ENCODE measurements around the gene SWSAP1.
"Not testable (repeated sequence)": the region's sequence is repeated elsewhere in the genome, so short reads cannot be mapped to it uniquely, and the experiment has no call there.

SWSAP1 gene, protein sequence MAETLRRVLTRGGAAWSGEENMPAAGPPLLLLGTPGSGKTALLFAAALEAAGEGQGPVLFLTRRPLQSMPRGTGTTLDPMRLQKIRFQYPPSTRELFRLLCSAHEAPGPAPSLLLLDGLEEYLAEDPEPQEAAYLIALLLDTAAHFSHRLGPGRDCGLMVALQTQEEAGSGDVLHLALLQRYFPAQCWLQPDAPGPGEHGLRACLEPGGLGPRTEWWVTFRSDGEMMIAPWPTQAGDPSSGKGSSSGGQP

DNA sequence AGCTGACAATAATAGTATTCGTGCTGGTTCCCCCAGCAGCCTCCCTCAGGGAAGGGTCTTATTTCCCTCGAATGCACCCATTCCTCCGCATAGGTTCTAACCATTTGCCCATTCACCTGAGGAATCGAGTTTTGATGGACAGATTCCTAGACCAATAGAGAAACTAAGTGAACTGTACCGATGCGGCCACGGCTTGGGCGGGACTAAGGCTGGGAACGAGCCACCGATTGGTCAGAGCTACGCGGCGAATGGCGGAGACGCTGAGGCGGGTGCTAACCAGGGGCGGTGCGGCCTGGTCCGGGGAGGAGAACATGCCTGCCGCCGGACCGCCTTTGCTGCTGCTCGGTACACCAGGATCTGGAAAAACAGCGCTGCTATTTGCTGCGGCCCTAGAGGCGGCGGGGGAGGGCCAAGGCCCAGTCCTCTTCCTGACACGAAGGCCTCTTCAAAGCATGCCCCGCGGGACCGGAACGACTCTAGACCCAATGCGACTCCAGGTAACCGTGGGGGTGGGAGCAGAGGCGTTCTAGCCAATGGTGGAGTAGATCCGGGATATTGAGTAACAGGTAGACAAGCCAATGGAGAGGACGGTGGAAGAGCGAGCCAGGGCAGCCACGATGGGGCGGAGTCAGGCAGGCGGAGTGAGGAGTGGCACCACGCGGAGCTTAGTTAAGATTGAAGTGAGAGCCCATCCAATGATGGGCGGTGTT is at the start of gene SWSAP1:
Gene SWSAP1, plus strand, starts transcription at position 234 of the 710 bp plus-strand sequence. Its CDS starts 15 bp downstream, at position 249.
- peak; percentile 92 to 93 for DNase-seq (ENCODE audit: low read depth in 1 of 2, low spot score in 1 of 2)

DNA sequence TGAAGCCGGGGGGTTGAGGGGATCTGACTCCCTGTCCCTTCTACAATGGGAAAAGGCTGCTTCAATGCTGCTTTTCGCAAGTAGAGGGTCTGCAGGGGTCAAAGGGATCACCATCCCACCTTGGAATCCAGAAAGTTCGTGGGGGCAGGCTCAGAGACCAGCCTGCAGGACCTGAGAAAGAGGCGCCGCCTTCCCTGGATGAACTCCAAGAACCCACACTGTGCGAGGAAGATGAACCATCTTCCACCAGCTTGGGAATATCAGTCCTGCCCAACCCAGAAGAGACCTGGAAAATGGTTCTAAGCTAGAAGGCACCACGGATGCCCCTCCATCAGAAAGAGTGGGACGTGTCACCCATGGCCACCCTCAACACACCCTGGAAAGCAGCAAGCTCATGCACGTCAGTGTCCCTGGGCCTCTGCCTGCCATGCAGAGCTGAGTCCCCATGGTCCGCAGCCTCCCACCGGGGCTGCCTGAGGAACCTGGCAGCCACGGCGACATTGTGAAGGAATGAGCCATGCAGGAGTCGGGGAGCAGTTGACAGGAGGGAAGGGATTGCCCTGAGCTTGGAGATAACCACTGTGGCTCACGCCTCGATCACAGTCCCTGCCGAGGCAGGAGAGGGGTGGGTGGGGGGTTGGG is 49.6 kb upstream of the SWSAP1 start:
- no peak for DNase-seq (ENCODE audit: low read depth in 1 of 2, low spot score in 1 of 2)

DNA sequence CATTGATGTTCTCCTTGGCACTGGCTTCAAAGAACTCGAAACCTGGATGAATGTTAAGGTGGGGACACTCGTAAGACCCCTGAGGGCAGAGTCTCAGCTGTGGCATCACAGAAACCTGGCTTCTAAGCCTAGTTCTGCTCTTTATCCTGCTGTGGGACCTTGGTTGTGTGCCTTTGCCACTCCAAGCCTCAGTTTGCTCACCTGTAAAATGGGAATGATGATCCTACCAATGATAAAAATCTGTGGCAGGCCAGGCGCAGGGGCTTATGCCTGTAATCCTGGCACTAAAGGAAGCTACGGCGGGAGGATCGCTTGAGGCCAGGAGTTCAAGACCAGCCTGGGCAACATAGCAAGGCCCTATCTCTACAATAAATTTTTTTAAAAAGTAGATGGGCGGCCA is 48.9 kb upstream of the SWSAP1 start:
- no peak for DNase-seq (ENCODE audit: low read depth in 1 of 2, low spot score in 1 of 2)

DNA sequence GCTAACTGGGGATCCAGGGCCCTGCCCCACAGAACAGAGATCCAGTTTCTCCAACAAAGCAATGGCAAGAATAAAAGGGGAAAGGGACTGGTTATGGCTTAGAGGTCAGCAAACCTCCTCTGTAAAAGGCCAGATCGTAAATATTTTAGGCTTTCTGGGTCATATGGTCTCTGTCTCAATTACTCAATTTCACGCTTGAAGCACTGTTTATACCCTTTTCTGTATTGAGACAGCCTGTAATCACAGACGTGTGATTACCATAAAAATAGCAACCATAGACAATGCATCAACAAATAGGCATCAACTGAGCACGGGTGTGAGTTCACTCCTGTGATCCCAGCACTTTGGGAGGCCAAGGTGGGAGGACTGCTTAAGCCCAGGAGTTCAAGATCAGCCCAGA is 44.3 kb upstream of the SWSAP1 start:
- no peak for DNase-seq (ENCODE audit: low read depth in 1 of 2, low spot score in 1 of 2)

DNA sequence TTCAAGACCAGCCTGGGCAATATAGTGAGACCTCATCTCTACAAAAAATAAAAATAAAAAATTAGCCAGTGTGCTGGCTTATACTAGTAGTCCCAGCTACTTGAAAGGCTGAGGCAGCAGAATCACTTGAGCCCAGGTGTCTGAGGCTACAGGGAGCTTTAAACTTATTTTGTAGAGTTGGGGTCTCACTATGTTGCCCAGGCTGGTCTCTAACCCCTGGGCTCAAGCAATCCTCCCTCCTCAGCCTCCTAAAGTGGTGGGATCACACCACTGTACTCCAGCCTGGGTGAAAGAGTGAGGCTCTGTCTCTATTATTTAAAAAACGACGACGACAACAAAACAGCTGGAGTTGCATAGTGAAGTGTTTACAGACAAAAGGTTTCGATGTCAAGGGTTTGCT is 43.0 kb upstream of the SWSAP1 start:
- DNase-seq (ENCODE audit: low read depth in 1 of 2, low spot score in 1 of 2) = no peak

DNA sequence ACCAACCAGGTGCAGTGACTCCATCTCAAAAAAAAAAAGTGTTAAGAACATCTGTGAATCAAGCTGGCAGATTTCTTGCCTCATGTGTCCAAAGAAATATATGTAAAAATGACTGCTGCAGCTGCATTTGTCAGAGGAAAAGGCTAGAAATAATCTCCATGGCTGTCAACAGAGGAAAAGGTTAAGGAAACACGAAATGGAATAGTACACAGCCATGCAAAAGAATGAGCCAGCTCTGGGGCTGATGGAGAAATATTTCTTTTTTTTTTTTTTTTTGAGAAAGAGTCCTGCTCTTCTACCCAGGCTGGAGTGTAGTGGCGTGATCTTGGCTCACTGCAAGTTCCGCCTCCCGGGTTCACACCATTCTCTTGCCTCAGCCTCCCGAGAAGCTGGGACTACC is 41.6 kb upstream of the SWSAP1 start:
- no peak for DNase-seq (ENCODE audit: low read depth in 1 of 2, low spot score in 1 of 2)

DNA sequence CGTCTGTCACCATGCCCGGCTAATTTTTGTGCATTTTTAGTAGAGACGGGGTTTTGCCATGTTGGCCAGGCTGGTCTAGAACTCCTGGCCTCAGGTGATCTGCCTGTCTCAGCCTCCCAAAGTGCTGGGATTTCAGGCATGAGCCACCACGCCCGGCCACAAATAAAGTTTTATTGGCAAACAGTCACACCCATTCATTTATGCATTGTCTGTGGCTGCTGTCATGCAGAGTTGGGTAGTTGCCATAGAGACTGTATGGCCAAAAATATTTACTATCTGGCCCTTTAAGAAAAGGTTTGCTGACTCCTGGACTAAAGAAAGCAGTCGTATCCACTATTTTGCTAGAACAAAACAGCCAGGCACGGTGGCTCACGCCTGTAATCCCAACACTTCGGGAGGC is 40.6 kb upstream of the SWSAP1 start:
- not testable (repeated sequence) for DNase-seq (ENCODE audit: low read depth in 1 of 2, low spot score in 1 of 2)

DNA sequence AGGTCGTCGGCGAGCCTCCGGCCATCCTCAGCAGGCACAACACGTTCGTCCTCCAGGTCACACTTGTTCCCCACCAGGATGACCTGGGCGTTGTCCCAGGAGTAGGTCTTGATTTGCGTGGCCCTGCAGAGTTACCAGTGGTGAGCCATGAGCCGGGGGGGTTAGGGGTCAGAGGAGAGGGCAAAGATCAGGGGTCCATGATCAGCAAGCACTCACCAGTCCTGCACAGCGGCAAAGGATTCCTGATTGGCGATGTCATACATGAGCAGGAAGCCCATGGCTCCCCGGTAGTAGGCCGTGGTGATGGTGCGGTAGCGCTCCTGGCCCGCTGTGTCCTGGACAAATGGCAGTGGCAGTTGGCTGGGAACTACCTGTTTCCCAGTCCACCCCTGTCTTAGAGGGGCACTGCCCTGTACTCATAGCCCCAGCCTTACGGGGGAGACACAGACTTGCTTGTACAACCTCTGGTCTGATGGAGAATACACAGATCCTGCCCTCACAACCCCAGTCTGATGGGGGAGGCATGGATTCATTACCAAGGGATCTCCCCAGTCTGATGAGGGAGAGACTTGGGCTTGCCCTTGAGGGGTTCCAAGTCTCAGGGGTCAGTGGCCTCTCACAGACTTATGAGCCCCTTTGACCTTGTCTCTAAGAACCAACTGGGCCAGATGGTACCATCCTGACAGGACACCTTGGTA is 38.9 kb upstream of the SWSAP1 start:
- DNase-seq (ENCODE audit: low read depth in 1 of 2, low spot score in 1 of 2) = no peak

DNA sequence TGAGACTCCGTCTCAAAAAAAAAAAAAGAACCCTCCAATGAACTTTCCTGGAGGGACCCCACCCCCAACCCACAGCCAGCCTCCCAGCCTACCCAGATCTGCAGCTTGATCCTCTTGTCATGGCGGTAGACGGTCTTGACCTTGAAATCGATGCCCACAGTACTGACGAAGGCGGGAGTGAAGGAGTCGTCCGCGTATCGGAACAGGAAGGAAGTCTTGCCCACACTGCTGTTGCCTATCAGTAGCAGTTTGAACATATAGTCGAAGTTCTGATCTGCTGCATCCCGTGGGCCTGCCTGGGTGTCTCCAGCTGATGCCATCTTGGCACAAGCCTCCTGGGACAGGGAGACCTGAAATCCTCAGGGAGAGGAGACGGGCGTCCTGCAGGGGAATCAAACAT is 37.4 kb upstream of the SWSAP1 start:
- no peak for DNase-seq (ENCODE audit: low read depth in 1 of 2, low spot score in 1 of 2)

DNA sequence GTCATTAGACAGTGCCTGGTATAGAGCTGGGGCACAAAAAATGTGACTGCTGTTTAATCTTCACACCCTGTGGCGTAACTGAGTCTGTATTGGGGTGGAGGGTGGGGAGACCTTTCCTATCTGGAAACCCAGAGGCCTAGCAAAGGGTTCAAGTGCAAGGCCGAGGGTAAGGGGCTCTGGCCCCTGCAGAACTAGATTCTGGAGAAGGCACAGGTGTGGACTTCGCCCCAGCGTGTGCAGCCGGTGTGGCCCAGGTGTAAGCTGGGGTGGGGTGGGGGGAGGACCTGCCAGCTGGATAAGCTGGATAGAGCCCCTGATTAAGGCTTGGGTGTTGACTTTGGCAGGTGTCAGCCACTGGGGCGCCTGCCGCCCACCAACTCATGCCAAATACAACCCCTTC is 36.3 kb upstream of the SWSAP1 start:
- DNase-seq (ENCODE audit: low read depth in 1 of 2, low spot score in 1 of 2) = no peak

DNA sequence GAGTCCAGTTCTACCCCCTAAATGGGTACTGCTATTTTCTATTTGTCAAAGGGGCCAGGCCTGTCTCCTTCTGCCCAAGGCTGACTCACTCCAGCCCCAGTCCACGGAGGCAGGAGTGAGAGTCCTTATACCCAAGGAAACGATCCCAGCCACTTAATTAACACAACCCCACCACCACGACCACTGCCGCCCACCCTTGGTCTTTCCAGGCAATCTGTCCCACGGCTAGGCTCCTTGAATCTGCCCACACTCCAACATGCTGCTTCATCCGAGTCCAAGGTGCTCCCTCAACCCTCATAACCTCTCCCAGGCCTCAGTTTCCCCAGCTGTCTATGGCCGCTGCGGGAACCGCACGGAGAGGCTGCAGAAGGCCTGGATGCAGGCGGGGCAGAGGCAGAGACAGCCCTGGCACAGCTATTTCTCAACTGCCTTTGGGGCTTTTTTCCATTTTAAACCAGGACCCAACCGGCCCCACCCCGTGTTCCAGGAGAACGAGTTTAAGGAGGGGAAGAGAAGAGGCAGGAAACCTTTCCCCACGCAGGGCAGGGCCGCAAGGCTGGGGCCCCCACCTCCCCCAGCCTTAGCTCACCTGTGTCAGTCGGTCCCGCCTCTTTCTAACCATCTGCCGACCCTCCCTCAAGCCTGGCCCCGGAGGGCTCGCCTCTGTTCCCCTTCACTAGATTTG is 35.8 kb upstream of the SWSAP1 start:
- DNase-seq (ENCODE audit: low read depth in 1 of 2, low spot score in 1 of 2) = no peak

DNA sequence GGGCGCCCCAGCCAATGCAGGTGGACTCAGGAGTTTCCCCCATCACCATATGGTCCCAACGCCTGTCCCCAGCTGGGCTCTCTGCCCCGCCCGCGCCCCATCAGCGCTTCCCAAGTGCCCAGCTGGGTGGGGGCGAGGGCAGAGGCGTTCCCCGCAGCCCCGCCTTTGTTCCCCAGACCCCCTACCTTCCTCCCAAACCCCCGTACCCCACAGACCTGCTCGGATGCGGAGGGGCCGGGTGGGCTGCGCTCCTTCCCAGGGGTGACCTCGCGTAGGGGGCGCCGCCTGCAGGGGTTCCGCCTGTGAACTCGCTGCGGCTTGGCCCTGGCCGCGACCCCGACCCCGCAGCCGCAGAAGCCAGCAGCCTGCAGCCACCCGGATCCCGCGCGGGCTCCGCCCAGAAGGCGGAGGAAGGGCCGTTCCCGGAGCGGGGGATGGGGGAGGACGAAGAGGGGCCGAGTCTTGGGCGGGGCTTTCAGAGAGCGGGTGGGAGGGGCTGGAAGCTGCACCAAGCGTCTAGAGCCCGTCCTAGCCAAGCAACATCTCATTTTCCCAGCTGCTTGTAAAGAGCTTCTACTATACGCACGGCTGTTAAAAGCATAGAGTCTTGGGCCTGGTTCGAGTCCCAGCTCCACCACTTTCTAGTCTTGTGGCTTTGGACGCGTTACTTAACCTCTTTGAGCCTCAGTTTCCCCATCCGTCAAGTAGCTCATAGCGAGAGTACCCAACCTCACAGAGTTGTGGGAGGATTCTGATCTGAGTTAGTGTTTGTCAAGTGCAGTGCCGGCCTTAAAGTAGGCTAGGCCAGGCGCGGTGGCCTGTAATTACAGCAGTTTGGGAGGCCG is 35.0 kb upstream of the SWSAP1 start, which contains the start of gene RAB3D:
Gene RAB3D, minus strand, starts transcription at position 404 of the 845 bp plus-strand sequence. CDS start 2,258 bp downstream, outside the sequence.
- peak; percentile 59 to 61 for DNase-seq (ENCODE audit: low read depth in 1 of 2, low spot score in 1 of 2)

DNA sequence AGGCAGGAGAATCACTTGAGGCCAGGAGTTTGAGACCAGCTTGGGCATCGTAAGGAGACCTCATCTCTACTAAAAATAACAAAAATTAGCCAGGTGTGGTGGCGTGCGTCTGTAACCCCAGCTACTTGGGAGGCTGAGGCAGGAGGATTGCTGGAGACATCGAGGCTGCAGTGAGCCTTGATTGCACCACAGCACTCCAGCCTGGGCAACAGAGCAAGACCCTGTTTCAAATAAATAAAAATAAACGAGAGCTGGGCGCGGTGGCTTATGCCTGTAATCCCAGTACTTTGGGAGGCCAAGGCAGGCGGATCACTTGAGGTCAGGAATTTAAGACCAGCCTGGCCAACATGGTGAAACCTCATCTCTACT is 34.4 kb upstream of the SWSAP1 start:
- not testable (repeated sequence) for DNase-seq (ENCODE audit: low read depth in 1 of 2, low spot score in 1 of 2)

DNA sequence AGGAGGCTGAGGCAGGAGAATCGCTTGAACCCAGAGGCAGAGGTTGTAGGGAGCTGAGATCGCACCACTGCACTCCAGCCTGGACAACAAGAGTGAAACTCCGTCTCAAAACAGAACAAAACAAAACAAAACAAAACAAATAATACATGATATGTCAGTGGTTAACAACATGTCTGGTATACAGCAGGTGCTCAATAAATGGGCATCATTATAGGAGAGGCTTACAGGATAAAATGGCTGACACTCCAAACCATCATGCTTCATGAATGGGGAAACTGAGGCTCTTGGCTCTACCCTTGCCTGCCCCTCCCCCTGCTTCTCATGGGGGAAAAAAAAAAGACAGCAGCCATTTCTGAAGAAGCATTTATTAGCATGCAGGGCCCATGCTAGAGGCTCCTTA is 32.0 kb upstream of the SWSAP1 start:
- DNase-seq (ENCODE audit: low read depth in 1 of 2, low spot score in 1 of 2) = no peak

DNA sequence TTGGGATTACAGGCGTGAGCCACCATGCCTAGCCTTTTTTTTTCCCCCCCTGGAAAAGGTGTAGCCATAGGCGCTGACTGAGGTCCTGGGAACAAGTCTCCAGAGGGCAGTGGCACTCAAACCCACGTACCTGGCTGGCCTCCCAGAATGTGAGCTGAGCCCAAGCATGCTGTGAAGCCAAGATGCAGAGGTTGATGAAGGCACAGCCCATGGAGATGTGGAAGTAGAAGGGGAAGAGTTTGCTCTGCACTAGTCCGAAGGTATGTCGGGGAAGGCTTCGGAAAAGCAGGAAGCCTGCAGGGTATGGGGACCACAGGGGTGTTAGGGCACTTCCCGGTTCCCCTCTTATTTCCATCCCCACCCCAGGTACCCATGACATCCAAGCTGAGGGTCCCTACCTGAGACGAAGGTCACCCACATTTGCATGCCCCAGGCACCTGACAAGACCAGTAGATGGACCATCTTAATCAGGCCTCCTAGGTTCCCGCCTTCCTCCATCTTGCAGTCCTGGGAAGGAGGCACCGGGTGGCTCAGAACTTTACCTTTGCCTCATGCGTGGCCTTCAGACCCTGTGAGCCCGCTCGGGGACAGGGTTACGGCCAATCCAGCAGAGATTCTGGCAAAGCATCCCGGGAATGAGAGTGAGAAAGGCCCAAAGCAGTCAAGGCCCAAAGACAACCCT is 29.2 kb upstream of the SWSAP1 start:
- no peak for DNase-seq (ENCODE audit: low read depth in 1 of 2, low spot score in 1 of 2)

DNA sequence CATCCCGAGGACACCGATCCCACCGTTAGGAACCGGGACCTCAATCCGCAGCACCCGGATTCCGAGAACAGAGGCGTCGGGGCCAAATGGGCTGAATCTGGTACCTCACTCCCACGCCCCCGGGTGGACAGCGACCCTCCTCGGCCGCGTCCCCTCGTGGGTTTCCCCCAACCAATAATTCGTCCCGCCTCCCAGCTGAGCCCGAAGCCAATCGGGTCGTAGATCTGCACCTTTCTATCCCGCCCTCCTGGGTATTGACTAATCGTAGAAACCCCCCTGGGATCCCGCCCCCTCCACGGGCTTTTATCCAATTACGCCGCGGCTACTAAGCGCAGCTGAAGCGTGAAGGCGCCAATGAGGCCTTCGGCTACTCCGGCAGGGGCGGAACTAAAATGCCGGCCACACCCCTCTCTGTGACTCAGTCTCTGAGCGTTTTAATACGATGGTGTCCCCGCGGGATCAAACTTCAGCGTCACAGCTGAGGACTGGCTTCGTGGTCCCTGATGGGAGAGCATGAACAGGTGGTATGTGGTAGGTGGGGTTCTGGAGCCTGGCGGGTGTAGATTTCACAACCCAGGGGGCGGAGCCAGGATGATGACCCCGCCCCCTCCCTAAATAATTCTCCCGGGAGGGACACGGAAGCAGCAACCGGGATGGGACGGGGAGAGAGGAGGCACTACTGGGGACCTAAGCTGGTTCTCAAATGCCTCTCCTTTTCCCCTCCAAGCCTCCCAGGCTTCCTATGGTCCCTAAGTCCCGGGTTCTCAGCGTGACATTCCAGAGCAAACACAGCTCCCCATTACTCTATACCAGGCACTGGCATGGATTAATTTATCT is 28.1 kb upstream of the SWSAP1 start, which contains the start of the genes CCDC159 and TMEM205:
Gene CCDC159, plus strand, starts transcription at position 416 of the 837 bp plus-strand sequence. Its CDS starts 88 bp downstream, at position 504.
Gene TMEM205, minus strand, starts transcription at position 165 of the 837 bp plus-strand sequence. CDS start 649 bp downstream, outside the sequence.
- peak; percentile 94 to 96 for DNase-seq (ENCODE audit: low read depth in 1 of 2, low spot score in 1 of 2)

DNA sequence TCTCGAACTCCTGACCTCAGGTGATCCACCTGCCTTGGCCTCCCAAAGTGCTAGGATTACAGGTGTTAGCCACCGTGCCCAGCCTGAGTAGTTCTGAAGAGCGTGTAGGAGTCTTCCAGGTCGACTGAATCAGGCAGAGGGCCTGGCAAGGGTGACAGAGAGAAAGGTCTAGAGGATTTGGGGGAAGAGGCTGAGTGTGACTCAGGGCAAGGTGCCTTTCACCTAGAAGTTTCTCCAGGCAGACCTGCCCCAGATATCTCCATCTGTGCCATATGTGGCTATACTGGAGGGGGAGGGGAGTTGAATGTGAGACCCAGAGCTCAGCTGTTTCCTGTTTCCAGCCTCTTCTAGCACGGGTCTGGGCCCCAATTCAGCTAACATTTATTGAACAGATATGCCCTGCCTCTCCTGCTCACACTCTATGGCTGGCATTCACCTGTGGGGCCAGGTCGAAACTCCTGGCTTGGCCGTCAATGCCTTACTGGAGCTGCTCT is 26.9 kb upstream of the SWSAP1 start:
- DNase-seq (ENCODE audit: low read depth in 1 of 2, low spot score in 1 of 2) = no peak

DNA sequence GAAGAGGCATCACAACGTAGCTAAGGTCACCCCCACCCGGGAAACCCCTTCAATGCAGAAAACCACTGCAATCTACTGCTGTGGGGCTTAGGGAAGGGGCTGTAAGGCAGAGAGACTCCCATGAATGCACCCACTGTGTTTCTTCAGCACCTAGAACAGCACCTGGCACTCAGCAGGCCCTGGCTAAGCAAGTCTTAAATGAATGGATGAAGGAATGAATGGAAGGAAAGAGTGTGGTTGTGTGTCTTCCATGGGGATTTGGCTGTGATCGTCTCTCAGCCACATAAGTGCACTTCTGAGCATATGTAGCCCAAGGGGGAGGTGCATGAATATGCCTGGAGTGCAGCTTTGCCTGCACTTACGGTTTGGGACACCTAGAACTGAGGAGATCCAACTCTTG is 25.3 kb upstream of the SWSAP1 start:
- no peak for DNase-seq (ENCODE audit: low read depth in 1 of 2, low spot score in 1 of 2)

Measured in activated T-helper 1 cell treated with anti-CD3 and anti-CD28 coated beads, Interleukin-2, amount 50 U/mL, for 16 hours (primary cell).